DMS114 treated with DMSO at 0.1 percent for 48 hours (cell line): ENCODE data around the gene FKBP15.

ENCODE experiments used
- DNase-seq: peaks from one replicate; lab custom pipeline; 2025; ENCODE audit not compliant: unreplicated experiment; lab: John Stamatoyannopoulos, UW

Gene FKBP15

DNA sequence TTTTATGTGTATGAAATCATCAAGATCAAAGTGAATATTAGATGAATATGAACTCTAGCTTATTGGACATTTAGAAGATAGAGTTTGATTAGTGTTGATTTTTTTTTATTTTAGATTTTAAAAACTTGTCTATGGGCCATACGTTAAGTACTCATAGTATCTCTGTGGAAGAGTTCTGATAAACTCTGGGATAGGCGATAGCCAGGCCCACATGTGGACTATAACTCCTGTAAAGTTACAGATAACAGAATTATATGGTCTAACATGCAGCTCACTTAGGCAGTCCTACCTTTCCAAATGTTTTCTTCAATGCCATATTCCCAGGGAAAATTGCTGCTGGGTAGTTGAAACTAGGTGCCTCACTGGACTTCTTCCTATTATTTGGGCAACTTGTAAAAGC, 10.6 kb upstream of the FKBP15 start:
- DNase-seq = no peak

DNA sequence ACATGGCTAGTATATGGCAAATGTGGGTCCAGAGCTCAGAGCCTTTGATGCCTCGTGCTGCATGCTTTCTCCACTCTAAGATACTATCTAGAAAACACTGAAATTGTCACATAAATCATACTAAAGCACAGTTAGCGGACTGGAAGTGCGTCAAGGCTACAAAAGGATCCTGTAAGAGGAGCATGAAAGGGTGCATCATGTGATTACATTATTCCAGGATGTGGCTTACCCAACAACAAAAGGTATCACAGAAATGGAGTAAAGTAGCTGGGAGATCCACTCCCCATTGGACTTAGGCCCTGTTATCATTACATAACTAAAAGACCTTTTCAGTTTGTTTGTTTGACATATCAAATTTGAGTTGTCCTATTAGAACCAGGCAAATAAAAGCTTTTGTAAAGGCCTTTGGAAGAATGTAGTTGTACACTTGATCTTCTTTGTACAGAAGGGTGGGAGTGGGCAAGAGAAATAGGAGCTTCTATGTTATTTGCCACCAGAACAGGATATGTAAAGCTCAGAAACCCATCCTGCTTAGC, 7.1 kb upstream of the FKBP15 start:
- DNase-seq = no peak

GRCh38 chr9:113227436-113227835, 6.4 kb upstream of the FKBP15 start:
- no peak for DNase-seq

GRCh38 chr9:113223963-113224362, 2.9 kb upstream of the FKBP15 start:
- no peak for DNase-seq

DNA sequence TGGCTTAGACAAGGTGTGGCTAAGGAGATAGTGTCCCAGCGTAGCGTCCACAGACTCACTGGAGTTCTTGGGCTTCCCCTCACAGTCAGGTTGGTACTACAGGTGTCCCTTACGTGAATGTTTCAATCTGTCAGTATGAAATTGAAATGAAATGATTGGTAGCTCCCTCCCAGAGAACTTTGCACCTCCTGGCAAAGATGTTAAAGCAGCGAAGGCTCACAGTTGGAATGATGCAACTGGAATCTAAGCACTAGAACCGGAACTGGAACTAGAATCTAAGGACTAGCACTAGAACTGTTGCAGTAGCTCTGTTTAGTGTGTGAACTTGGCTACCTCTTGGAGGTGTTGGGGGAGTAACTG, 1.4 kb upstream of the FKBP15 start:
- DNase-seq = no peak

DNA sequence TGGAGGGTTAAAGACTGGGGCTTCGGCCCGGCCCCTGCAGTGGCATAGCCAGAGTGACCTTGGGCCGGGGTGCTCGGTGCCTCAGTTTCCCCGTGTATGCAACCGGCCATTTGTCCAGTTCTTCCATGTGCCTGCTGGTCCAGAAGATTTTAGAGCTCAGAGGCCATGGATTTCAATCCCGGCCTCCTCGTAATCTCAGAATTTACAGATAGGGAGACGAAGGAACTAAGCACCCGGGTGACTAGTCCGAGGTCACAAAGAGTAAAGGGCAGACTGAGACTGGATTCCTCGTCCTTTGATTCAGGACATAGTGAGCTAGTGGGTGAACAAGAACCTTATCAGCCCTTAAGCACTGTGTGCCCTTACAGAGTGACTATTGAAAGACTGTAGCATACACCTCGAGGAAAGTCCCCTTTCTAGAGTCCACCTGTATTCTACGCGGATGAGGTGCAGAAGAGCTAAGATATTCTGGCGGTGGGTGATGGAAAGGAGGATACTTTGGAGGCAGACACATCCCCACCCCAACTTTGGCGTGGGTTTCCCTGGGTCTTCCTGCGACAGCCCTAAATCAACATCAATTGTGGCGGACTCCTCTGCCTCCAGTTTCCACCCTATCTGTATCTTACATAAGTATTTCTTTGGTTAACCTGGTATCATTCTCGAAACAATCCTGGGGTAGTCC, 864 bp upstream of the FKBP15 start:
- DNase-seq = no peak

GRCh38 chr9:113220467-113221002, 542 bp downstream of the FKBP15 start:
- DNase-seq = no peak

- DNase-seq = no peak
Measured at GRCh38 chr9:113219969-113220368, 1.1 kb downstream of the FKBP15 start.

- DNase-seq = no peak
Measured at GRCh38 chr9:113219186-113219936, 1.7 kb downstream of the FKBP15 start.

DNA sequence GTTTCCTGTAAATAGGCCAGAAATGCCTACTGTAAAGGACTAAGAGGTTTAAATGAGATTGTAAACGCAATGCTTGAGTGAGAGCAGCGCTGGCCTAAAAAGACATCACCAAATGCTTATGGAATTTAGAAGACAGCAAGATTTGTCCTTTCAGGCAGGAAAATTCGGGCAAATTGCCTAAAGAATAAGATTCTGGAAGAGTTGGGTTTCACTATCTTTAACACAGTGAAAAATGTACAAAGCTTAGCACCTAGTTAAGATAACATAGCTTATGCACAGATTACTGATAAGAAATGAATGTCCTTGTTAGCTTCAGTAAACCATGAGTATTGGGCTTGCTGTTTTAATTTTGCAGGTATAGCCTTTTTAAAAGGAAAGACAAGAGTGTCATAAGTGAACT, 4.7 kb downstream of the FKBP15 start:
- DNase-seq = no peak

- no peak for DNase-seq
Measured at GRCh38 chr9:113215132-113215531, 5.9 kb downstream of the FKBP15 start.

DNA sequence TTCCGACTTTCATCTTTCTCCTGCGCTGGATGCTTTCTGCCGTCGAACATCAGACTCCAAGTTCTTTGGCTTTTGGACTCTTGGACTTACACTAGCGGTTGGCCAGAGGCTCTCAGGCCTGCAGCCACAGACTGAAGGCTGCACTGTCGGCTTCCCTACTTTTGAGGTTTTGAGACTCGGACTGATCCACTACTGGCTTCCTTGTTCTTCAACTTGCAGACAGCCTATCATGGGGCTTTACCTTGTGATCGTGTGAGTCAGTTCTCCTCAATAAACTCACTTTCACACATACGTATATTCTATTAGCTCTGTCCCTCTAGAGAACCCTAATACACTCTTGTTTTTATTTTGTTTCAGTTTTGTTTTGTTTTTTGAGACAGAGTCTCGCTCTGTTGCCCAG, 10.3 kb downstream of the FKBP15 start:
- DNase-seq = no peak

DNA sequence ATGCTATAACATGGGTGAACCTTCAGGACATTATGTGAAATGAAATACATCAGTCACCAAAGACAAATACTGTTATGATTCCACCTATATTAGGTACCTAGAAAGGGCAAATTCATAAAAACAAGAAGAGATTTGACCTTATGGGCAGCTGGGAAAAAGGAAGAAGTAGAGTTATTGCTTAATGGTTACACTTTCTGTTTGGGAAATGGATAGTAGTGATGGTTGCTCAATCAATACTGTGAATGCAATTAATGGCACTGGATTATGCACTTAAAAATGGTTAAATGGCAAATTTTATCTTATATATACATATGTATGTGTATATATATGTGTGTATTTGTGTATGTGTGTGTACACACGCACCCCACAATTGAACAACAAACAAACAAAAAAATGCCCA, 15.2 kb downstream of the FKBP15 start:
- DNase-seq = no peak

GRCh38 chr9:113205432-113205831, 15.6 kb downstream of the FKBP15 start:
- DNase-seq = no peak

- no peak for DNase-seq
Measured at GRCh38 chr9:113199683-113200329, 21.3 kb downstream of the FKBP15 start.

DNA sequence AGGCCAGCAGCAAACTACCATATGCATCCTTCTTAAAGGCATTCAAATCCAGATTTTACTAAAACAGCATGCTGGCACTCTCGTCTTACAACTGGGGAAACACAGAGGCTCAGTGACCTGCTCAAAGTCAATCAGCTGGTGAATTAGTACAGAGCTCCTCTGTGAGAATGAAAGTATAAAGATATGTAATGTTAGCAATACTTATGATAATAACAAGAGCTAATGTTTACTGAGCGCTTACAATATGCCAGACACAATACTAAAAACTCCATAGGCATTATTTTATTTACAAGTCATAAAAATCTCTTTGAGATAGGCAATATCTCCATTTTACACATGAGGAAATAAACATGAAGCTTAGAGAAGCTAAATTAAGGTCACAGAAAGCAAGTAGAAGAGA, 28.6 kb downstream of the FKBP15 start:
- DNase-seq = no peak

DNA sequence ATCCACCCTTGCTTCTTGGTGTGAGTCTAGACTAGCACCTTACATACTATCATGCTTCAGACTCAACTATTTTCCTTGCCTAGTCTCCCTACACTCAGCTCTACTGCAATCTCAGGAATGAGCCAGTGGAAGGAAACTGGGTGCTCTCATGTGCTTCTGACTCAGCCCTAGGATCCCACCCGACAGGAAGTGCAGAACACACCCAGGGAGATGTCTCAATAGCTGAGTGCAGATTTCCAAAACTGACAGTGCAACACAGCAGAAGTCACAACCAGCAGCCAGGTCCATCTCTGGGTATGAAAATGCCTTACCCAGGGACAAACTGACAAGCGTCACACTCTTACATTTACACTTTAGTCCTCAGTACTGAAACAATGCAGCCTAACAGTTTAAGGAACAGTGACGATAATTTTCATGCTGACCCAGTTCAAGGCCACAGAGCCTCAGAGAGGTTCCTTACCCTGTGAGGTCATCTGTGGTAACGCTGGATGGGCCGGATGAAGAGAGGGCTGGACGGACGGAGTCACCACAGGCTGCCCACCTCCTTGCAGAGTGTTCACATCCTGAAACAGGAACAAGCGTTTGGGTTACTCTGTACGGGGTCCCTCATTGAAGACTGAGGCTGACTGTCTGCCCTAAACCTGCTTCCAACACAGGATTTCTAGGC, 33.0 kb downstream of the FKBP15 start:
- DNase-seq = no peak

DNA sequence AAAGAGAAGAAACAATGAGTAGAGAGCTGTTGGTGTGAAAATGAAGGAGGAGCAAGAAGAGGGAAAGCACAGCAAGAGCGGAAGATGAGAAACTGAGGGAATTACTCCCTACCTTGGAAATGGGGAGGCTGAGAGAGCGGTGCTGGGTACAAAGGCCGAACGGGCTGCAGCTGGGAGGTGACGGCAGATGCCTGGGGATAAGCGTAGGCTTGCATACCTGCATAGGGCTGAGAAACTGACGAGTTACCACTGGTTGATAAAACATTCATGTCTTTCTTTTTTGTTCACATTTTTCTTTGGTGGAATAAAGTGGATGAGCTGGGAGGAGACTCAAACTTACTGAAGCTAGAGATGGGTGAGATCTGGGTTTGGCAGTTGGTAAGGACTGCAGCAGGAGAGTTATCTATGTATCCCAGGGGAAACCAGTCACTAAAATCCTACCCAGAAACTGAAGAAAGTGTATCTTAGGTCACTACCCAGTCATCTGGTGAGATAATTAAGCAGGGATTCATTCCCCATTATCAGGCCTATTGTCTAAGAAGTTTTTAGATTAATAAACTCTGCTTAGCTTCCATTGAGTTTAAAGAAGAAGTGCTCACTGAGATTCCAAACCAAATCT, 34.8 kb downstream of the FKBP15 start:
- DNase-seq = no peak

DNA sequence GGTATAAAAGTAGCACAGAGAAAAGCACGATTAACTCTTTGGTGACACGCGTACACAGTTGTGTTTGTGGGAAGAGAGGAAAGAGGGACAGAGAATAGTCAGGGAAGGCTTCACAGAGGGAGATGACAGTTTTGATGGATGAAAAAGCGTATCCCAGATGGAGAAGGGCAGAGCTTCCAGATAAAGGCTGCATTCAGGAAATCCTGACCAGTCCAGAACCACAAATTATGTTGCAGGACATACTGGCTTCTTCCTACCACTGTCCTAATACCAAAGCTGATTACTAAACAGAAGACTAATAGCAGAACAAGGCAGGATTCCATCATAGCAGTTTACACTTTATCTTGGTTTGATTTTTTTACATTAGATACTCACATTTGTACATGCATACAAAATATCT, 35.8 kb downstream of the FKBP15 start:
- DNase-seq = no peak

- no peak for DNase-seq
Measured at GRCh38 chr9:113184539-113184938, 36.5 kb downstream of the FKBP15 start.

- no peak for DNase-seq
Measured at GRCh38 chr9:113183956-113184488, 37.1 kb downstream of the FKBP15 start.
